Measurements from ENCODE around the gene VPS13D.

- TF ChIP-seq, protein P1, sequence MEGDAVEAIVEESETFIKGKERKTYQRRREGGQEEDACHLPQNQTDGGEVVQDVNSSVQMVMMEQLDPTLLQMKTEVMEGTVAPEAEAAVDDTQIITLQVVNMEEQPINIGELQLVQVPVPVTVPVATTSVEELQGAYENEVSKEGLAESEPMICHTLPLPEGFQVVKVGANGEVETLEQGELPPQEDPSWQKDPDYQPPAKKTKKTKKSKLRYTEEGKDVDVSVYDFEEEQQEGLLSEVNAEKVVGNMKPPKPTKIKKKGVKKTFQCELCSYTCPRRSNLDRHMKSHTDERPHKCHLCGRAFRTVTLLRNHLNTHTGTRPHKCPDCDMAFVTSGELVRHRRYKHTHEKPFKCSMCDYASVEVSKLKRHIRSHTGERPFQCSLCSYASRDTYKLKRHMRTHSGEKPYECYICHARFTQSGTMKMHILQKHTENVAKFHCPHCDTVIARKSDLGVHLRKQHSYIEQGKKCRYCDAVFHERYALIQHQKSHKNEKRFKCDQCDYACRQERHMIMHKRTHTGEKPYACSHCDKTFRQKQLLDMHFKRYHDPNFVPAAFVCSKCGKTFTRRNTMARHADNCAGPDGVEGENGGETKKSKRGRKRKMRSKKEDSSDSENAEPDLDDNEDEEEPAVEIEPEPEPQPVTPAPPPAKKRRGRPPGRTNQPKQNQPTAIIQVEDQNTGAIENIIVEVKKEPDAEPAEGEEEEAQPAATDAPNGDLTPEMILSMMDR (conservative IDR thresholded peaks at IDR 0.05 in 1 of 2, IDR thresholded peaks at IDR 0.05 in 1 of 2; ENCODE audit: extremely low read depth in 1 of 2, insufficient read depth in 1 of 2, low read depth in 1 of 2, low read length in 2 of 2), result no peak
- no peak for TF ChIP-seq EZH2 (IDR thresholded peaks at IDR 0.05; ENCODE audit: borderline replicate concordance, low read length)
Measured at GRCh38 chr1:12408662-12409061, 178.8 kb downstream of the VPS13D start.

Measured in mammary epithelial cell (primary cell).